T-helper 1 cell (primary cell): ENCODE results near the gene GID8.

Experiments used
- DNase-seq, 5 donors: peaks; one replicate each; pipeline ENCODE4 v3.0.0-alpha.2; 2012 to 2020

Gene GID8

DNA sequence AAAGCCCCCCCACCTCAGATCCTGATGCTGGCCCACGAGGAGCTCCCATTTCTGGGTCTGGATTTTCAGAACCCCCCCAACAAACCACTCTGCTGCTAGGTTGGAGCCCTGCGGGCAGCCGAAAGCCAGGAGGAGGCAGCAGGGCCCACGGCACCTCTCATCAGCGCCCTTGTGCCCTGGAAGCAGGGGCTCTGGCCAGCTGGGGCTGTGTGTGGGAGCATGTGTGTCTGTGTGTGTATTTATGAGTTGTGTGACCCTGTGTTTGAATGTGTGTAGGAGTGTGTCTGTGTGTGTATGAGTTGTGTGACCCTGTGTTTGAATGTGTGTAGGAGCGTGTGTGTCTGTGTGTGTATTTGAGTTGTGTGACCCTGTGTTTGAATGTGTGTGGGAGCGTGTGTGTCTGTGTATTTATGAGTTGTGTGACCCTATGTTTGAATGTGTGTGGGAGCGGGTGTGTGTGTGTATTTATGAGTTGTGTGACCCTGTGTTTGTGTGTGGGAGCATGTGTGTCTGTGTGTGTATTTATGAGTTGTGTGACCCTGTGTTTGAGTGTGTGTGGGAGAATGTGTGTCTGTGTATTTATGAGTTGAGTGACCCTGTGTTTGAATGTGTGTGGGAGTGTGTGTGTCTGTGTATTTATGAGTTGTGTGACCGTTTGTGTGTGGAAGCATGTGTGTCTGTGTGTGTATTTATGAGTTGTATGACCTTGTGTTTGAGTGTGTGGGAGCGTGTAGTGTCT lies 33.4 kb downstream of the GID8 start:
- DNase-seq = no peak

DNA sequence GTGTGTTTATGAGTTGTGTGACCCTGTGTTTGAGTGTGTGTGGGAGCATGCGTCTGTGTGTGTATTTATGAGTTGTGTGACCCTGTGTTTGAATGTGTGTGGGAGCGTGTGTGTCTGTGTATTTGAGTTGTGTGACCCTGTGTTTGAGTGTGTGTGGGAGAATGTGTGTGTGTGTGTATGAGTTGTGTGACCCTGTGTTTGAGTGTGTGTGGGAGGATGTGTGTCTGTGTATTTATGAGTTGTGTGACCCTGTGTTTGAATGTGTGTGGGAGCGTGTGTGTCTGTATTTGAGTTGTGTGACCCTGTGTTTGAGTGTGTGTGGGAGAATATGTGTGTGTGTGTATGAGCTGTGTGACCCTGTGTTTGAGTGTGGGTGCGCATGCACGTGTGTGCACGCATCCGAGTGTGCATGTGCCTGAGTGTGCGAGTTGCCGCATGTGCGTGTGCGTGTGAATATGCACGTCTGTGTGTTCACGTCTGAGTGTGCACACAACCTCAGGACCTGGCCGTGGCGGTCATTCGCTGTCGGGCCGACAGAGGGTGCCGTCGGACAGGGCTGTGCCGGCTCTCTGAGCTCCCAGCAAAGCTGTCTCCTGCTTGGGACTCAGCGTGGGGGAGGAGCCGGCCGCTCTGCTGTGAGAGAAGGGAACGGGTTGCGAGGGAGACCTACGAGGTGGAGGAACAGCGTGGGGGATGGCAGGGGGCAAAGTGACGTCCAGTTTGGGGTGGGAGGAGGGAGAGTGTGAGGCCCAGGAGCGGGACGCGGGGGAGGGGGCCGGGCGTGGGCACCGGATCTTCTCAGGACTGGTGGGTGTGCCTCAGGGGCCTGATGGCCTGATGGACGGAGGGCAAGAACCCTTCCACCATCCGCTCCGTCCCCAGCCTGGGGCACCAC lies 34.2 kb downstream of the GID8 start:
- DNase-seq = peak; percentile 65 to 82 (median 77)

DNA sequence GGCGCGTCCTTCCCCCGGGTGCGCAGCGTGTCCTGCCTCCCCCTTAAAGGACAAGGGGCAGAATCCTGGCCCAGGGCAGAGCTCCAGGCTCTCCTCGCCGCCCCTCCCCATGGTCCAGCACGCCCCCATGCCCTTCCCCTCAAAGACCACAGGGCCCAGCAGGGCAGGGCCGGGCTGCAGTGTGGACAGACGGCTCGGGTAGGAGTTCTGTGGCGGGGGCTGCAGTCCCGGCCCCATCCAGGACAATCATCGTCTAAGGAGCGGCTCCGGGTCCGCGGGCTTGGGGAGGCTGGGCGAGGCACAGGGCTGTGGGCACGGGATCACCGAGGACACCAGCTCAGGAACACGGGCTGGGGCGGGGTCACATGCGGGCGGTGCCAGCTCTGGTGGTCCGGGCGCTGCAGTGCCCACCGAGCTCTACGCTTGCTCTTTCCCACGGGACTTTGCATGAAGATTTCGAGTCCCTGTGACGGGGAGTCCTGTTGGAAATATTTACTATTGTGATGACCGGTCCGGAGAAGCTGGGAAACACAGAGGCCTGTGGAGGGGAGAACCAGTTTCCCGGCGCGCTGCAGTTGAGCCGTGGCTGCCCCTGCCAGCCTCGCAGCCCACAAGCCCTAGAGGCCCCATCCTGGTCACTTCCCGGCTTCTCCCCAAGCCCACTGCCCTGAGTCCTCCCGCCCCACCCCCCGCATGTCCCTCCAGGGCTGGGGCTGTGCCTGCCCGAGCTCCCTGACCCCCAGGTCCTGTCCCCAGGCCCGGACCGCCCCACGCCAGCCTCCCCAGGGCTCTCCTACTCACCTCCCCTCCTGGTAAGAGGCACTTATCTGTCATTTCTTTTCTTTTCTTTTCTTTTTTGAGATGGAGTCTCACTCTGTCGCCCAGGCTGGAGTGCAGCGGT lies 35.1 kb downstream of the GID8 start:
- no peak for DNase-seq

DNA sequence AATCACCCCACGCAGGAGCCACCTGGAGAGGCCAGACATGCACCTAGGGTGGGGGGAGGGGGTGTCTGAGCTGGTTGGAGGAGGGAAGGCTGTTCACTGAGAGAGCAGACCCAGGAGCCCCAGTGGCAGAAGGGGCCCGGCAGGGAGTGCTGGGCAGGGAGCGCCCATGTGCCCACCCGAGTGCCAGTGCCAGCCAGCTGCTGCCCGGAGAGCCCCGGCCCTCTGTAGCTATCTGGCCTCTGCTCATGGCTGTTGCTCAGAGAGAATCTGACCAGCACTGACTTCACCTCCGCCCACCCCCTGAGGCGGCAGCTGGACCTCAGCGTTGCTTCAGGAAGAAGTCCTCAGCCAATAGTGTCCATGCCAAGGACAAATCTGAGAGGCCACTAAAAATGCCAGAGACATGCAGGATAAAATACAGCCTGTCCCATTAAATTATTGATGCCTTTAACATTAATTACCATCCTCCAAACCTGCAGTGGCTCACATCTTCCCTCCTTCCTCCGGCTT lies 37.4 kb downstream of the GID8 start:
- DNase-seq = no peak

DNA sequence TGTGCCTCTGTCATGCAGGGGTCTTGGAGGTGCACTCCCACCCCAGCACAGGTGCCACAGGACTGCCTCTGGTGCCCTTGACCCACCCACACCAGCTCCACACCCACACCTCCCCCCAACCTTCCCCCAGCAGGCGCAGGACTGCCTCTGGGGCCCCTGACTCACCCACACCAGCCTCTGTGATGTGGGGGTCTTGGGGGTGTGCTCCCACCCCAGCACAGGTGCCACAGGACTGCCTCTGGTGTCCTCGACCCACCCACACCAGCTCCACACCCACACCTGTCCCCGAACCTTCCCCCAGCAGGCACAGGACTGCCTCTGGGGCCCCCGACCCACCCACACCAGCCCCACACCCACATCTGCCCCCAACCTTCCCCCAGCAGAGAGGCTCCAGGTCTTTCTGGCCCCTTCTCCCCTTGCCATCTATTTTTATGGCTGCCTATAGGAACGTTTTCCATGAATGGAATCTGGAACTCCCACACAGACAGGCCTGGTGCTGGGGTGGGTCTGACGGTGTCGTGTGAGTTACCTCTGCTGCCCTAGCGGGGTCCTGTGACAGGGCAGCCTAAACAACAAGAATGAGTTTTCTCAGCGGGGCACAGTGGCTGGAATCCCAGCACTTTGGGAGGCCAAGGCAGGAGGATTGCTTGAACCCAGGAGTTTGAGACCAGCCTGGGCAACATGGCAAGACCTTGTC lies 38.0 kb downstream of the GID8 start:
- DNase-seq = no peak

DNA sequence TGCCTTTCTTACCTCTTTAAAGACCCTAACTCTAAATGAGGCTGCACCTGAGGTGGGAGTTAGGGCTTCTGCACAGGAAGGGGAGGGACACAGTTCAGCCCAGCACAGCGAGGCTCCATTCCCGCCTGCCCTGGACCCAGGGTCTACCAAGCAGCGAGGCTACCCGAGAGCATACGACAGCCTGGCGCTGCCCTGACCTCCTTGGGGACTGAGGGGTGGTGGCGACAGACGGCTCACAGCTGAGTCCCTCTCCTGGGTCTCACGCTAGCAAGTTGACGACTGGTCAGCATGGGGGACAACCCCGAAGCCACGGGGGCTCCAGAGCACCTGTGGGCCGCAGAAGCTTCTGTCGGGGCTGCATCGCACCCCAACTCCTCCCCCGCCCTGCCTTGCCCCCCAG lies 38.9 kb downstream of the GID8 start:
- DNase-seq = no peak

DNA sequence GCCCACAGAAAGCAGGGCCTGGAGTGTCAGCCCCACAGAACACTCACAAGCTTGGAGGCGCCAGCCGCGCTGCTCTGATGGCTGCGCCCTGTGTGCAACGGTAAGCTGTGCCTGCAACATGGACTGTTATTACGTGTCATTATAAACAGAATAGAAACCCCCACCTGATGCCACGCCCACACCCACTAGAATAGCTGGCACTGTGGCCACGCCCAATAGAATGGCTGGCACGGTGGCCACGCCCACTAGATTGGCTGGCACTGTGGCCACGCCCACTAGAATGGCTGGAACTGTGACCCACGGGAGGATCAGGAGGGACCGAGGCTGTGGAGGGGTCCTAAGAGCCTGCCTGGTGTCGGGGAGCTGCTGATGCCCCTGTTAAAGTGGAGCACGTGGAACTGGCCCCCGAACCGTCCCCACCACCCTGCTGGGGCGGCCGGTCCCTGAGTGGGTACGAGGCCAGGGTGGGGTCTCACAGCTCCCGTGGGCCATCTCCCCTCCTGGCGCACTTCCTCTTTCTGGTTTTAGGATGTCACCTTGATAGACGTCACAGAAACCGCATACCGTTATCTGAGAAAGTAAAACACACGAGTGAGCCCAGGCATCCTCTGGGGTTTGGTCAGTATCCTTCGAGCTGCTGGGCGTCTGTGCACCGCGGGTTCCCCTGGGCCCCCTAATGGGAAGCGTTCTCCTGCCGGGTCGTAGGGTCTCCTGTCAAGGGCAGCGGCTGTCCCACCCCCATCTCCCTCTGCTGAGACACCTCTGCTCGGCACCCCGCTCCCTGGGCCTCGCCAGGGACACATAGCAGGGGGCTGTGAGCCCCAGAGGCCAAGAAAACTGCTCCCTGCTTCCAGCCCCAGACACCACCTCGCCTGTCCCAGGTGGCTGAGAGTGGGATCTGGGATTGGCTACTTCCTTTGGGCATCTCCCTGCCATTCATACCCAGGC lies 39.9 kb downstream of the GID8 start:
- DNase-seq = peak; percentile 68 to 91 (median 83)

DNA sequence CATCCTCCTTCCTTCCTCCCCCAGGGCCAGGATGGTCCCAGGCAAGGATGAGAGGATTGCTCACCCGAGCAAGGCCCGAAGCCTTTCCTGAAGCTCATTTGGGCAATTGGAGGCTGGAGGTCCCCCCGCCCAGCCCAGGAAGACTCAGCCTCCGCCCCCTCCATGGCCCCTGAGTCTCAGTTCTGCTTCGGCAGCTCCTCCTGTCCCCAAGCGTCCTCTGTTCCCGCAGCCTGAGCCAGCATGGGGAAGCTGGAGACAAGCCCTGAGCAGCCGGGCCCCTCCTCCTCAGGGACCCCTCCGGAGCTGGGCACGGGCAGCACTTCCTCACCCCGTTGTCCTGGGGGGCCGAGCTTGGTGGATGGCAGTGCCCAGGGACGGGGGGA lies 40.6 kb downstream of the GID8 start:
- no peak for DNase-seq

DNA sequence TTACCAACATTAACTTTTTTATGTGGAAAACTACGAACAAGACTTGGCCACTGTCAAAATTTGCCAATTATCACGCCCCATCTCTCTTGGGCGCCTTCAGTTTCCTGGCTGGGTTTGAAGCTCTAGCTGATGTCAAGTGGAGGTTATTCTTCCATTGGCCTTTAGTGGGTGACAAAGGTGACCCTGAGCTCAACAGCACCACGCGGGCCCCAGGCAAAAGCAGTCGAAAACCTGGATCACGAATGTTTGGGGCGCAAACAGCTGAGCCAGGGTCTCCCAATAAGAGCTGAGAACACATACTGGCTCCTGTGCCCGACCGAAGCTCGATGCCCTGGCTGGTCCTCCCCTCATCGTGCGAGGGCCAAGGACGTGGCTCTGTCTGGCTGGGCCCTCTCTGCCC lies 41.4 kb downstream of the GID8 start:
- DNase-seq = no peak

DNA sequence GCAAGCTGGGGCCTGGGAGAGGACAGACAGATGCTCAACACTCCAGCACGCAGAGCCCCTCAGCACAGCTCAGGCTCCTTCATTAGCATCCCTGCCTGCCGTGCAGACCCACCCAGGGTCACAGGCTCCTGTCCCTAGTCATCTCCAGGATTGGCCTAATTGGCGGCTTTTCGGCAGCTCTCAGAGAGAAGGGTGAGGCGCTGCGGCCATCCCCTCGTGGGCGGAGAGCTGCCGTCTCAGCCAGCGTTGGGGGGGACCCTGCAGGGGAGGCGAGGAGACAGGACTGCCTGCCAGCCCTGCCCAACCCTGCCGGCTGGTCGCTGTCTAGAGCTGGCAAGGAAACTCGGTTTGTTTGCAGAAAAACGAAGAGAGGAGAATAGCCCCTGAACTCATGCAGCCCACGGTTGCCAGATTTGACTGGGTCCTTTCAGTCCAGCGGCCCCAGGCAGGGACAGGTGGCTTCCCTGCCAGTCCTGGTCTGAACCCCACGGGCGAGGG lies 42.0 kb downstream of the GID8 start:
- no peak for DNase-seq

DNA sequence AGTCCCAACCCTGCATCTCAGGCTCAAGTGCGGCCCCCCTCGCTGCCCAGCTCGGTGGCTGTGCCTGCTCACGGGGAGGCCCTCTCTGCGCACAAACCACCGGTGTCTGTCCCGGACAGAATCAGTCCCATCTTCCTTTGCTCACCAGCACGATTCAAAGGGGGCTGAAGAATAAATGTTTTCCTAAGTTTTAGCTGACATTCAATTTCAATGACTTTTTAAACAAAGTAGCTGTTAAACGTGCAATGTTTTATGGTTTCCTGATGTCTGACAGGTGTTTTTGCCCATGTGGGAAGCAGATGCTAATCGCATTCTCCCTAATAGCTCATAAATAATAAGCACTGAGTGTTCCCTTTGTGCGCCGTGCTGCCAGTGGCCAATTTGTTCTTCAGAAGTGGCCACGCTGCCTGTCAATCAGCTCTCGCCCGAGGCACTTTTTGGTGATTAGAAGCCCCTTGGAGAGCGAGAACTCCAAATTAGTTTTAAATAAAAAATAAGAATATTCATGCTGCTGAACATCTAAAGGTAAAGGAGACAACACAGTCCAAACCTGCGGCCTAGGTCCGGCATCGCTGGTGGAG lies 42.5 kb downstream of the GID8 start:
- DNase-seq = no peak

DNA sequence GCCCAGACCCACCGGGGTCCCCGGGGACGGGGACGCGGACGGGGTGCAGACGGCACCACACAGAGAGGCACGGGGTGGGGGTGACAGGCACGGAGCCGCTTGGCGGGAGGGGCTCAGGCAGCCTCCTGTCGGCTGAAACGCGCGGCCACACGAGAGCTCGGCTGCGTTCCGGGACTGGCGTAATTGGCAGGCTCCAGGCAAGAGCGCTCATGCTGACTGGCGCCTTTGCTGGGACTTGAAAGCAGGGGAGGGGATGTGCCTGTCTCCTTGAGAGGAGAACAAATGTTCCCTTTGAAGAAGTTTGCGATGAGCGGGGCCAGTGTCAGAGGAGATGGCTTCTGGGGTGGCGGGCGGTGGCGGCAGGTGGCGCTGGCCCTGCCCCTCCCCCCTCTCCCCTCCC lies 43.0 kb downstream of the GID8 start:
- peak in 4 of 5 donors; percentile 29 to 51 (median 46) for DNase-seq

DNA sequence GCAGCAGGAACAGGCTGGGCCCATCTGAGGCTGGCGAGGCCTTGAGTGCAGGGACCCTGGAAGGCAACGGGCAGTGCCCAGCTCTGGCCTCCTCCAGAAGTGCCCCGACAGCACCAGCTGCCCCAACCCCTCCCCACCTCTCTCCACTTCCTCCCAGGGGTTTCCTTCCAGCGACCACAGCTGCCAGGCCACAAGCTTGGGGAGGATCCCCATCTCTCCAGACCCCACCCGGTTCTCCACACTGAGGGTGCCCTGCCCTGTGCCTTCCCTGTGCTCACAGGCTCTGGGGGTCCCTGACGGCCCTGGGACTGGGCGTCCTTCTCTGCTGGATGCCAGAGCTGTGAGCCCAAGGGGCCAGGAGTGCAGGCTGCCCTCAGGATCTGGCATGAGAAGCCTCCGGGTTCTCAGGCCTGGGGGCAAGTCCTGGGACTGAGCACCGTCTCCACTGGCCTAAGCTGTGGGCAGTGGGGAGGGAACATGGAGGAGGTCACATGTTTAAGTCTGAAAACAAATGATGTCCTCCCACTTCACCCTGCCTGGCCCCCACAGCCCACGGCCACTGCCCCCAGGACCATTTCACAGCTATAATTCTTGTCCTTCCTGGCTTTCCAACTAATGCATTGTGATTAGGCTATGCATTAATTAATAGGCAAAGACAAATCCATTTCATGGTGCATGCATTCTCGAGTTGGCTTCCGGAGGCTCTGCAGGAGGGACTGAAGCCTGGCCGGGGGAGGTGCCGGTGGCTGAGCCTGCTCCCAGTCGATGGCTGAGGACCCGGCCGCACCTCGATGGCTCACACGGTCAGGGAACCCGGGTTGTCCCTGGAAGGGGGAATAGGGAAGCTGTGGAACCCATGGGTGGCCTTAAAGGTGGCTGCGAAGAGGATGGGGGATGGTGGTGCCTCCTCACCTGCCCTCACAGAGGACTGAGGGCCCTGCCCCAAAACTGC lies 44.5 kb downstream of the GID8 start:
- DNase-seq = no peak

DNA sequence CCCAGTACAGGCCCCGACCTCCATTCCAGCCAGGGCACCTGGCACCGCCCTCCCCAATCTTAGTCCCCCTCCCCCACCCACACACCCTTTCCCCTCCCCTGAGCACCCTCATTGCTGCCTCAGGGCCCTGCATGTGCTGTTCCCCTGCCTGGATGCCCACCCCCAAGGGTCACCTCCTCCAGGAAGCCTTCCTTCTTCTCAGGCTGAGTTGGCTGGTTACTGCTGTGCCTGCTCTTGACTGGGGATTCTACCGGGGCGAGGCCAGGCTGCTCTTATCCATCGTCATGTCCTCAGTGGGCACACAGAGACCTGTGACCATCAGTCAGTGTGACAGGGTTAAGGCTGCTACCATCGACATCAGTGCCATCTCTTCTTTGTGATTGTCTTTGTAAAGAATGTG lies 45.3 kb downstream of the GID8 start:
- DNase-seq = no peak

DNA sequence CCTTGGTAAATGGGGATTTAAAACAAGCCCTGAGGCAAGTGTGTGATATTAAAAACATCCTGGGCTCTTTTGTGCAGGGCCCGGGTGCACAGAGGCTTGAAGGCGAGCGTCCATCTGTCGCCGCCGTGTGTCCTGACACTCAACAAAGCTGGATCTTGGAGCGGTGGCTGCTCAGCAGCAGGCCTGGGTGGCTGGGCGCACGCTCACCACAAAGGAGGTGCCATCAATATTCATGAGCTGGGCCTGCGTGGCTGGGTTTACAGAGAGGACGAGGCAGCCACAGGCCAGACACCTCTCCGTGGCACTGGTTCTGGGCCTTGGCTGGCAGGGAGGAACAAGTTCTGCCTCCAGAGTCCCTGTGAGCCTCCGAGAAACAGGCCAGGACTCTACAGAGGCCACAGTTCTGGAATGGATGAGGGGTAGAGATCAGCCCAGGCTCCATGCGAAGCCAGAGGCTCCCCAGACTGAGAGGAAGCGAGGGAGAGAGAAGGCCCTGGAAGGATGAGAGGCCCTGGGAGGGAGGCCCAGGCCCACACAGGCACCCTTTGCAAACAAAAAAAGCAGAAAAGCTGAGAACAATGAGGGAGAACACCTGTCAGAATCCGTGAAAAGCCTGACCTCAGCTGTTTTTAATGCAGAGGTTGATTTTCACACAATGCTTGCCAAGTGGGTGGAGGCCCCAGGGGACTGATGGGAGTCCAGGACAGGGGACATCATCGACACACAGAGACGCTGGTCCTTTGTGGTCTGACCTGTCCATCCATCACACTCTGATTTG lies 46.9 kb downstream of the GID8 start:
- DNase-seq = no peak

DNA sequence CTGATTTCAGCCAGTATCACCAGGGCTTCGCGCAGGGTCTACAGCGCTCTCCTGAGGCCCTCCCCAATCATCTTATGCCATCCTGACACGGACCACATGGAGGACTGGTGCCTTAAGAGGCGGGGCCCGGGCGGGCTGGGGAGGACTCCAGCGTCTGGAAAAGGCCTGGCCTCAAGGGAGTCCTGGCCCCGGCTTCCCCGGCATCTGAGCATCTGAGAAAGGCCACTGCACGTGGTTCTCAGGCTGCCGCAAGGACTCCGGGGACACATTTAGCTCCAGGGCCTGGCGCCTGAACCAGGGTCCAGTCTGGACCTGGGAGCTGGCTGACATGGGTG lies 47.5 kb downstream of the GID8 start:
- DNase-seq = no peak

DNA sequence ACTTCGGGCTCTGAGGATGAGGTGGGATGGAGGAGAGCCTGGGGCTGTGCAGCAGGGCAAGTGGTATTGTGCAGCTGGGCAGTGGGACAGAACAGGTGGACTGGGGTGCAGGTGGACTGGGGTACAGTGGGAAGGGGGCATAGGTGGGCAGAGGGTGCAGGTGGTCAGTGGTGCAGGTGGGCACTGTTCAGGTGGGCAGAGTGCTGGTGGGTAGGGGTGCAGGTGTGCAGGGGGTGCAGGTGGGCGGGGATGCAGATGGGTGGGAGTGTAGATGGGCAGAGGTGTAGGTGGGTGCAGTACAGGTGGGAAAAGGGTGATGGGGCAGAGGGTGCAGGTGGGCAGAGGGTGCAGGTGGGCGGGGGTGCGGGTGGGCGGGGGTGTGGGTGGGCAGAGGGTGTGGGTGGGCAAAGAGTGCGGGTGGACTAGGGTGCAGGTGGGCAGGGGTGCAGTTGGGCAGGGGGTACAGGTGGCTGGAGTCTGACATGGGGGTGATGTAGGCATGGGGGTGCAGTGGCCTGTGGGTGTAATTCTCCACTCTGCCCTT lies 48.4 kb downstream of the GID8 start:
- DNase-seq = no peak

DNA sequence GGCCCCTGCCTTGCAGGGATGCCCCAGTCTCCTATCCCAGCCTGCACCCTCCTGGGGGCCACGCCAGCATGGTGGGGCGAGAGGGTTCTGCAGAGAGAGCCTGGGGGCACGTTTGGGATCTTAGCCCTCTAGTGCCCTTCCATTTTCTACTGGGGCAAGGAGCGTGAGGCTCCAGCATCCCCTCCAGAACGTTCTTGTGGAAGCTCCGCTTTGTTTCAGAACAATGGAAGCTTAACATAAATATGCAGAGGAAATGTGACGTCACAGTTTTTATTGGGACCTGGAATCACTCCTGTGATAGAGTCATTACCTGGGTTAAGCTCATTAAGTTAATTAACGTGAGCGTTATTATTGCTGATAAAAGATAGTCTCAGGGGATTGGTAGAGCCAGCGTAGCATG lies 49.2 kb downstream of the GID8 start:
- no peak for DNase-seq
